ENCODE data around the gene RBBP5.

DNA sequence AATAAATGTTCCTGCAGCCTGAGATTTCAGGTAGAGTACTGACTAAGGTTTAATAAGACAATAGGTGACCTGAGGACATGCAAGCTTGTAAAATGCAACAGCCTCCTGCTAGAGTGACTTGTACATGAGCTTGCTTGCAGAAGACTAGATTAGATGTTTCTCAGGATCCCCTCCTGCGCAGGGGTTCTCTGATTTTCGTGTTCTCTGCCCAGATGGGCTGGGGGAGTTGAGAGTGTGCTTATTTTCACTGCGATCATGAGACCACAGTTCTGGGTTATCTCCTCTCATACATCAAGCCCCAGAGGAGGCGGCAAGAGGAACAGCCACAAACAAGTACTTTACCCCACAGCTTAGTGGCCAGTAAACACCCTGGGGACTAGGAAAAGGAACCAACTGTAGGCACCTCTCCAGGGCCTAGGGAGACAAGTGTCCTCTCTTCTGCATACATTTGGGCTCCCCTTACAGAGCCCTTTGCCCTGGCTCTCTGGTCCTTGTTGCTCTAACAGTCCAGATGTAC lies 45.5 kb downstream of the RBBP5 start:
- TF ChIP-seq, protein P1, sequence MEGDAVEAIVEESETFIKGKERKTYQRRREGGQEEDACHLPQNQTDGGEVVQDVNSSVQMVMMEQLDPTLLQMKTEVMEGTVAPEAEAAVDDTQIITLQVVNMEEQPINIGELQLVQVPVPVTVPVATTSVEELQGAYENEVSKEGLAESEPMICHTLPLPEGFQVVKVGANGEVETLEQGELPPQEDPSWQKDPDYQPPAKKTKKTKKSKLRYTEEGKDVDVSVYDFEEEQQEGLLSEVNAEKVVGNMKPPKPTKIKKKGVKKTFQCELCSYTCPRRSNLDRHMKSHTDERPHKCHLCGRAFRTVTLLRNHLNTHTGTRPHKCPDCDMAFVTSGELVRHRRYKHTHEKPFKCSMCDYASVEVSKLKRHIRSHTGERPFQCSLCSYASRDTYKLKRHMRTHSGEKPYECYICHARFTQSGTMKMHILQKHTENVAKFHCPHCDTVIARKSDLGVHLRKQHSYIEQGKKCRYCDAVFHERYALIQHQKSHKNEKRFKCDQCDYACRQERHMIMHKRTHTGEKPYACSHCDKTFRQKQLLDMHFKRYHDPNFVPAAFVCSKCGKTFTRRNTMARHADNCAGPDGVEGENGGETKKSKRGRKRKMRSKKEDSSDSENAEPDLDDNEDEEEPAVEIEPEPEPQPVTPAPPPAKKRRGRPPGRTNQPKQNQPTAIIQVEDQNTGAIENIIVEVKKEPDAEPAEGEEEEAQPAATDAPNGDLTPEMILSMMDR (IDR thresholded peaks at IDR 0.05) = no peak
- no peak for TF ChIP-seq POLR2A (IDR thresholded peaks at IDR 0.05)

All from testis (tissue), 2 donors.